Measurements from ENCODE around the gene HBP1.
"Not testable (repeated sequence)": the region's sequence is repeated elsewhere in the genome, so short reads cannot be mapped to it uniquely, and the experiment has no call there.

The HBP1 gene, protein sequence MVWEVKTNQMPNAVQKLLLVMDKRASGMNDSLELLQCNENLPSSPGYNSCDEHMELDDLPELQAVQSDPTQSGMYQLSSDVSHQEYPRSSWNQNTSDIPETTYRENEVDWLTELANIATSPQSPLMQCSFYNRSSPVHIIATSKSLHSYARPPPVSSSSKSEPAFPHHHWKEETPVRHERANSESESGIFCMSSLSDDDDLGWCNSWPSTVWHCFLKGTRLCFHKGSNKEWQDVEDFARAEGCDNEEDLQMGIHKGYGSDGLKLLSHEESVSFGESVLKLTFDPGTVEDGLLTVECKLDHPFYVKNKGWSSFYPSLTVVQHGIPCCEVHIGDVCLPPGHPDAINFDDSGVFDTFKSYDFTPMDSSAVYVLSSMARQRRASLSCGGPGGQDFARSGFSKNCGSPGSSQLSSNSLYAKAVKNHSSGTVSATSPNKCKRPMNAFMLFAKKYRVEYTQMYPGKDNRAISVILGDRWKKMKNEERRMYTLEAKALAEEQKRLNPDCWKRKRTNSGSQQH

DNA sequence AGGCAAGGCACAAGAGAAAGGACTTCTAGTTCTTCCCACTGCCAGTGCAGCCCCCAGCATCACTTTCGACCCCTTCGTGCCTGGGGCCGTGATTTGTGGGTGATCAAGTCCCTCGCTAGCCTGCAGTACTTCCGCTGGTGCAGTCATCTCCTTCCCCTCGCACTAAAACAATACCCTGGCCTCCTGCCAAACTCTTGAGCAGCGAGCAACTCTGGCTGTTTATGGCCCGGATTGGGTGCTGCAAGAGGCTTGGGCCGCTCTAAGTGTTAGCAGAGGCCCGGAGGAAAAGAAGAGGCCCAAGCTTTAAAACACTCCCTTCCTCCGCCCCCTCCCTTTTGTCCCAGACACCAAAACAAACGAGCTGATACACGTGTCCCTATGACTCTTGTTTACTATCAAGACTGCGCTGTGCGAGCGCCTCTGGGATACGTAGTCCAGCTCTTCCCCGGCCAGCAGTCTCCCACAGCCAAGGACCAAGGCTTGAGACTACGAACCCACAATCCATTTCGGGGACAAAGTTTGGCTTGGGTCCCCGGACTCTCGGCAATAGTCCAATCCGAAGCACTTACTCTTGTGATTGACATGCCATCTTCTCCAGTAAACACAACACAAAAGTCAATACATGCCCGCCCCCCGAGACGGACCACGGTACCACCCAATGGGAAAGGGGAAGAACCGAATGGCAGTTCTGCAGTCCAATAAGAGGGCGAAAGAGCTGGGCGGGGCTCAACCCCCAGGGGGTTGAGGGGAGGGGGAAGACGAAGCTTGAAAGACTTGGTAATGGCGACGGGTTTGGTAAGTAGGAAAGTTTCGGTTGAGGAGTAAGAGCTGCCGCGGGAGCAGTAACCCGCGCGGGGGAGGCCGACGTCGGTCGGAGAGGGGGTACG, at the start of gene HBP1:
TSS of gene HBP1 (plus strand) at position 771 of the 887 bp plus-strand sequence. CDS start 10,891 bp downstream, outside the sequence.
- peak; percentile 97 for FAIRE-seq

DNA sequence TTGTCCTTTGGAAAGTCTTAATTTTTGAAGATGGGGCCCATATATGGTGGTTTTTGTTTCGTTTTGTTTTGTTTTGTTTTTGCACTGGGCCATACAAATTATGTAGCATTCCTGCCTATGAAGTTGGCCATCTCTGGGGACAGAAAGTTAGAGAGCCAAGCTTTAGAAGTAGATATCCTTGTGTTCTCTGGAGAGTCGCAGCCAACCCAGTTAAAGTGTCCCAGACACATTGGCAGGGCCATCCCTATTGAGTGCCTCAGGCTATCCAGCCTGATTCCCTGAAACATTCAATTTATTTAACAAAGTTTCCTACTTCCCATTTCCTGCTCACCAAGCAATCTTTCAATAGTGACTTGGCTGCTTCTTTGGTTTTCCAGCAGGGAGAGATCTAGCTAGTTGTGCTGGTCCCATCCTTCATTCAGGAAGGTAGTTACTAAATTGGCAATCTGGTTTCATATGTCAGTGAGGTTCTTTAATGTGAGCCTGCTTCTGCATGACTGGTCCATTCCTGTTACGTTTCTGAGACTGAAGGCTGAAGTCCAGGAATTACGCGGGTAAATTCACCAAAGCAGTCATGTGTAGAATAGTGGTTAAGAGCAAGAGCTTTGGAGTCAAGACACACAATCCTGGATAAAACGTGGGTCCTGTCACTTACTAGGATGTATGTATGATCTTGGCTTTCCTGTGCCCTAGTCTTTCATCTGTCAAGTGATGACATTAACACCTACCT, 49.3 kb upstream of the HBP1 start:
- no peak for FAIRE-seq

DNA sequence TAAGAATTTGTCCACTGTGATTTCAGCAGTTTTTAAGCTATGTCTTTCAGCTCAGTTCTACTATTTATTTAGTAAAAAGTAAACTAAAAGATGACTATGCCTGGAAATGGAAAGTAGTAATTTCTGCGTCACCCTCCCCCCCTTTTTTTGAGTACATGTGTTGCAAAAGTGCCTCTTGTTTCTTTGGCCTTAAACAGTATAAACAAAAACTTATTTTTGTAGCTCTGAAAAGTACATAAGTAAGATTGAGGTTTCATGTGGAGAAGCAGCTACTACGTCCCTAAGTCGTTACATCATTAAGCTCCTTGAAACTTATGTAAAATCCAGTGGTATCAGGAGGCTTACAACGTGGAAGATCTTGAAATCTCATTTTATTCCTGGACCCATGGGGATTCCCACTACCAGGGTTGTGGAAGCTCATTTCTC, 46.3 kb upstream of the HBP1 start:
- no peak for FAIRE-seq

DNA sequence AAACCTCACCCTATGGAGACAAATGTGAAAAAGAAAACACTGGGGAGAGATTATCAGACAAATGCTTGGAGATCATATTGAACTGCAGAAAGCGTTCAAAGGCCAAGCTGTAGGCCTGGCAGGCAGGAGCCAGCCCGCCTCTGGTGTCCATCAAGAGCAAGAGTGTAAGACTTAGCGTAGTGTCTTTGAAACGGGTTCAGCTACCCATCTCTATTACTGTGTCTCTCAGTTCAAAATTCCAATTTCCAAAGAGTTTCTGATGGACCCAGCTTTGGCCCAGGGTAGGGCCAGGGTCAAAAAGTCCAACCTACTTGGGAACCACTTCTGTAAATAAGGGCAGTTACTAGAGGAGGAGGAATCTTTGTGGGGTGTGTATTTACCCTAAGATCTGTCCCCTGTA, 45.4 kb upstream of the HBP1 start:
- no peak for FAIRE-seq

DNA sequence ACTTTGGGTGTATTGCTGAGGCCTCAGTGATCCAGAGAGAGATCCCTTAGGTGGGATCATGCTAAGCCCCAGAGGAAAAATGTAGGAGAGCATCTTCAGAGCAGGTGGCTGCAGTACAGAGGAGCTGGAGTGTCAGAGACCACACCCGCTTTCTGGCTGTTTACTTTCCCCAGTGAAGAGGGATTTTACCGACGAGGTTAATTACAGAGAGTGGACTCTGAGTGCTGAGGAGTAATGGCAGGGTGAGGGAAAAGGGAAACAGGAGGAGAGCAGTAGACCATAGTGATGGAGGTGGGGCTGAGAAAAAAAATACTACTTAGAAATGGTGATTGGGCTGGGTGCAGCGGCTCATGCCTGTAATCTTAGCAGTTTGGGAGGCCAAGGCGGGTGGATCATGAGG, 43.3 kb upstream of the HBP1 start:
- FAIRE-seq = no peak

DNA sequence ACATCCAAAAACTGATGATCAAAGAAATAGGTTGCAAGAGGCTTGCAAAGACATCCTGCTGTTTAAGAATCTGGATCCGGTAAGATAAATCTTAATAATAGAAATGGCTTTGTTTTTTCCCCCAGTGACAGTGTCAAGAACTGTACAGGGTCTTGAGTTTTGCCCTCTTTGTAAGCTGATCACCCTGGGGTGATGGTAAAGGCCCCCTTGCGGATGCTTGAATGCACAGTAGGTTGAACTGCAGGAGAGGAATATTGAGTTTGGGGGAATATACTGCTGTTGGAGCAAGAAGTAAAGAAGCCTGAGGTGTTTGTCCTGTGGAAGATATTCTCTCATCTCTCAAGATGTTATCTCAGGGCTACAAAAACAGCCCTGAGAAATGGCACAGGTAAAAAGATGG, 40.6 kb upstream of the HBP1 start:
- FAIRE-seq = no peak

DNA sequence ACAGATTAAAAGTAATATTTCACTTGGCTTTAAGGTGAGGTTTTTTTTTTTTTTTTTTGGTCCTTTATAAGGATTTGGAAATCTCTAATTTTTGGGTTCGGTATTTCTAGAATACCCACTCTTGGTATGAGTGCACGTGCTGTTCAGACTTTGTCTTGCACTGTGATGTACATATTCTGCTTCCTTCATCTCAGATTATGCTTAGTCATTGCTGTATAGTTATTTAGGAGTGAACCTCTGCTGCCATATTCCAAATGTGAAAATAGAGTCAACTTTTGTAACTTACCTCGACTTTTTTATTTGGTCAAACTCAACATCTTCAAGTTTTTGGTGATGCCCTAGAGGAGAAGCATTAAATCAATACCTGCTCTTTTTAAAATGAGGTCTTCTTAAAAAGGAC, 40.1 kb upstream of the HBP1 start:
- FAIRE-seq = no peak

DNA sequence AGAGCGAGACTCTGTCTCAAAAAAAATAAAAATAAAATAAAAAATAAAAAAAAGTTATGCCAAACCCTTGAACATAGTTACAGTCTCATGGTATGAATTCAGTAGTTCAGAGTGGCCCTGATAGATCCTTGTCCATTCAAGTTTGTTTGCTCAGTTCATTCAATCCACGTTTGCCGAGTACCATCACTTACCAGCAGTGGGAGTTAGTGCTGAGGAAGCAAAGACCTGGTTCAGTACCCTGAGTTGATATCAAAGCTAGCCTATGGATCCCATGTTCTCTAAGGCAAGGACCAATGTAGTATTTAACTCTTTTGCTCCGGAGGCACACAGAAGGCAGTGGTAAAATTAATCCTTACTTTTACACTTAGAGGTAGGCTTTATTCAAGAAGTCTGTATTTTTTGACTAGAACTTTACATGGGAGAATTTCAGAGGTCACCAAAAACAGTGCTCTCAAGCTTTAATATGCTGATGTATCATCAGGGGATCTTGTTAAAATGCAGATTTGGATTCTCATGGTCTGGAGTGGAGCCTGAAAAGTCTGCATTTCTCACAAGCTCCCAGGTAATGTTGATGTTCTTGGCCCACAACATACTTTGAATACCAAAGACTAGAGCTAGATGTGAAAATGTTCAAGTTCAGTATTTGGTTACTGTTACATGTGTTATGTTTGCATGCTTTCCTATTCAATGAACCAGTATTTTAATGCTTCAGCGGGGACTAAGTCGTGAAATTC, 38.1 kb upstream of the HBP1 start:
- FAIRE-seq = no peak

DNA sequence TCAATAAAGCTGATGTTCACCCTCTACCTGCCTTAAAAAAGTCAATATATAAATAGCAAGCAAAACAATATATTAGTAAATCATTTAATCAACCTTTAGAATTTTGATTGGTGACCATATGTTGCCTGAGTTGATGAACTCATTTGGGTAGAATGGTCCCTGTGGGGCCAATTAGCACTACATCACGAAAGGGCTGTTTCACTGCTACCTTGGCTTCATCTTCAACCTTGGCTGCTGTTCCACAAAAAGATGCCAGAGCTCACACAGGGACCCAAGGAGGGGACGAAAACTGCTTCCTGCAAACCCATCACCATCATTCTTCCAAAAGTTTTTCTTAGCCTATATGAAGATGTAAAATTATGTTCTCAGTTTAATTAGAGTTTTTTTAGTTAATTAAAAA, 35.4 kb upstream of the HBP1 start:
- FAIRE-seq = no peak

DNA sequence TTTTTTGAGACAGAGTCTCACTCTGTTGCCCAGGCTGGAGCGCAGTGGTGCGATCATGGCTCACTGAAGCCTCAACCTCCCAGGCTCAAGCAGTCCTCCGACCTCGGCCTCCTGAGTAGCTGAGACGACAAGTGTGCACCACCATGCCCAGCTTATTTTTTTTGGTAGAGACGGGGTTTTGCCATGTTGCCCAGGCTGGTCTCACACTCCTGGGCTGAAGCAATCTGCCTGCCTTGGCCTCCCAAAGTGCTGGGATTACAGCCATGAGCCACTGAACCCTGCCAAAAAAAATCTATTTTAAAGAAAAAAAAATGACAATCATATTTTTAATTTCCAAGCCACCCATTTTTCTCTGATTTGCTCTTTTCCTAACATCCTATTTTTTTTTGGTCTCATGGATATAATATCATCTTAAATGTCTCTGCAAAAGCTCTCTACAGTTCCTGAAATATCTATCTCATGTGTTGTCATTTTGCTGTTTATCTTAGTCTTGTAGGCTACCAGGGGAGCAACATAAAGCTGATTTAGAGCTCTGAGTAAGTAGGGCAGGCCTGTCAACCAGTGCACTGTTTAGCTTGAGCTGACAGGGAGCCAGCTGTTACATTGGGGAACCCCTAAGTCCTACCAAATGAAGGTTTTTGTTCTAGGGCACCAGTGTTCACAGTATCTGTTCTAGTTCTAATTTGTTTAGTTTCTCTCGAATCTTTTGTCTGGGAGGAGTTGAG, 29.9 kb upstream of the HBP1 start:
- FAIRE-seq = no peak

DNA sequence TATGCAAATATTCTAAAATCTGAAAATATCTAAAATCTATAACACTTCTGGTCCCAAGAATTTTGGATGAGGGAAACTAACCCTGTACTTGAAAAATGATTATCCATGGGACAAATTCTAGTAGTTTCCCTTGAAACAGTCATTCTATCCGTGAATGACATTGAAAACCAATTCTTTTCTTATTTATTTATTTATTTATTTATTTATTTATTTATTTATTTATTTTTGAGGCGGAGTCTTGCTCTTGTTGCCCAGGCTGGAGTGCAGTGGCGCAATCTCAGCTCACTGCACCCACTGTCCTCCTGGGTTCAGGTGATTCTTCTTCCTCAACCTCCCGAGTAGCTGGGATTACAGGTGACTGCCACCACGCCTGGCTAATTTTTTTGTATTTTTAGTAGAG, 24.9 kb upstream of the HBP1 start:
- FAIRE-seq = not testable (repeated sequence)

DNA sequence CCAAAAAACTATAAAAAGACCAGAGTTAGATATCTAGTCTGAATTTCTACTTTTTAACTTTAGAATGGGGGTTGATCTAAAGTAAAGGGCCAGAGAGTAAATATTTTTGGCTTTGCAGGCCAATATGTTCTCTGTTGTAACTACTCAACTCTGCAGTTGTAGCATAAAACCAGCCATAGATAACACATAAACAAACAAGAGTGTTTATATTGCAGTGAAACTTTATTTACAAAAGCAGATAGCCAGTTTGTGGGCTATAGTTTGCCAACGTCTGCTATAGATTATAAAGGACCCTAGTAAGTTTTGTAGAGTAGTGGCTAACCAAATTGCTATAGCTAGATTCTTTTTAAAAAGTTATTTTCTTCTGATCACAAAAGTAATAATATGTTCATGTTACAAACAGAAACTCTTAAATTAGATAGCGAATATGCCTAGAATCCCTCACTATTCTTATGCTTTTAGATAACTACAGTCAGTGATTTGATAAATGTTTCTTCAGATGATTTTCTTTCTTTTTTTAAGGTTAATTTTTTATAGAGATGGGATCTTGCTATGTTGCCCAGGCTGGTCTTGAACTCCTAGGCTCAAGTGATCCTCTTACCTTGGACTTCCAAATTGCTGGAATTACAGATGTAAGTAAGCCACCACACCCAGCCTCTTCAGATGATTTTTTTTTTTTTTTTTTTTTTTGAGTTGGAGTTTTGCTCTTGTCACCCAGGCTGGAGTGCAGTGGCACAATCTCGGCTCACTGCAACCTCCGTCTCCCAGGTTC, 23.6 kb upstream of the HBP1 start:
- no peak for FAIRE-seq

DNA sequence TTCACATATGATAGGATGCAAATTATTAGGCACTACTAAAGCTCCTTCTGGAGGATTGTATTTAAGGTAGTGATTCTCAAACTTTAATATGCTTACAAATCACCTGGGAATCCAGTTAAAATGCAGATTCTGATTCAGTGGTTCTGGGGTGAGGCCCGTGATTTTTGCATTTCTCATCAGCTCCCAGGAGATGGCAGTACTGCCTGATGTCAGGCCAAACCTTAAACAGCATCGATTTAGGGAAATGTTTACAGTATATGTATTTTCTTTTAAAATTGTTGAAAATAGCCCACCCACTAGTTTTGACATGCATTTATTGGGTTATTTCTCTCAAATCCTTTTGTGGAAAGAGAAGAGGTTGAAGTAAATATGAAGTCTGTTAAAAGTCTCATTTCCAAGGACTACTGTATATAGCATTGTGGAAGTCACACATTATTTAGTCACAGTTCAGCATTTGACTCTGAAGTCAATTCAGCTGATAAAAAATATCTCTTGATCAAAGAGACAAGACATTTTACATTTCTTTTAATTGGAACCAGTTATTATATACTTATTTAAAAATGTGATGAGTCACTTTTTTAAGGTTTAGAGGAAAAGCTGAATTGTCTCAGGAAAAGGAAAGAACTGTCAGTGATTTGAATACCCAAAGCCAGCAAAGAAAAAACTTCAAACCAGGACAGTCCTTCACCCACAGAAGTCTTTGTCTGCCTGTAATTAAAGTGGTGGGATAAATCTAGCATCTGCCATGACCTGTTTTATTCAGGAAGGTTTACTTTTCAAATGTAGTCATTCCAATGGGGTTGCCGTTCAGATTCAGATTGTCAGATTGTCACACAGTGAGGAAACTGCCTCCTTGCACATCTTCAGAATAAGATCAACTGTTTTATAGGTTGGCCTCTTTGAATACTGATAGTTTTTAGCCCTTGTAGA, 21.1 kb upstream of the HBP1 start:
- peak; percentile 73 for FAIRE-seq

DNA sequence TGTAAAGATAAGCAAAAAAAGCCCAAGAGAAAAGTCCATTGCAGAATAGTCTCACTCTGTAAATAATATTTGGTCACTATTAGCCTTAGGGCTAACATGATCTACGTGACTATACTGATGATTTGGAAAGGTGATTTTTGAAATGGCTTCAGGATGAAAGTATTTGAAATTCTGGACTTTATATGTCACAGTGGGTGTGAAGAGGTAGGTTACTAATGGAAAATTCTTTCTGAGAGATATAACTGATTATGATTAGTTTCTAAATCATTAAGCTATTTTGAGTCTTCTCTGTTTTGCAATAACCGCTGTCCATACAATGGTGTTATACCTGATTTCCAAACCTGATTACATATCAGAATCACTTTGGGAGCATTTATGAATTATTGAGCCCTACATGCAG, 20.1 kb upstream of the HBP1 start:
- no peak for FAIRE-seq

DNA sequence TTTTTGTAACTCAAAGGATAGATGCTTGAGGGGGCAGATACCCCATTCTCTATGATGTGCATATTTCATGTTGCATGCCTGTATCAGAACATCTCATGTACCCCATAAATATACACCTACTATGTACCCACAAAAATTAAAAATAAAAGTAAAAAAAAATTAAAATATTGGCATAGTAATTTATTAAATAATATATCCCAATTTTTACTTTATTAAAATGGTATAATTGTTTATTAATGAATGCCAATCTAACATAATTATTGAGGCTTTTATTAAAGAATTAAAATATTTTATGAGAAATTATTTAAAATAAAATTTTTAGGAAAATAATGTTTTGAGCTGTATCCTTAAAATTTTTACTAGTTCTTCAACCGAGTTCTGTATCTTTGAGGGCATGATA, 18.9 kb upstream of the HBP1 start:
- peak; percentile 81 for FAIRE-seq

DNA sequence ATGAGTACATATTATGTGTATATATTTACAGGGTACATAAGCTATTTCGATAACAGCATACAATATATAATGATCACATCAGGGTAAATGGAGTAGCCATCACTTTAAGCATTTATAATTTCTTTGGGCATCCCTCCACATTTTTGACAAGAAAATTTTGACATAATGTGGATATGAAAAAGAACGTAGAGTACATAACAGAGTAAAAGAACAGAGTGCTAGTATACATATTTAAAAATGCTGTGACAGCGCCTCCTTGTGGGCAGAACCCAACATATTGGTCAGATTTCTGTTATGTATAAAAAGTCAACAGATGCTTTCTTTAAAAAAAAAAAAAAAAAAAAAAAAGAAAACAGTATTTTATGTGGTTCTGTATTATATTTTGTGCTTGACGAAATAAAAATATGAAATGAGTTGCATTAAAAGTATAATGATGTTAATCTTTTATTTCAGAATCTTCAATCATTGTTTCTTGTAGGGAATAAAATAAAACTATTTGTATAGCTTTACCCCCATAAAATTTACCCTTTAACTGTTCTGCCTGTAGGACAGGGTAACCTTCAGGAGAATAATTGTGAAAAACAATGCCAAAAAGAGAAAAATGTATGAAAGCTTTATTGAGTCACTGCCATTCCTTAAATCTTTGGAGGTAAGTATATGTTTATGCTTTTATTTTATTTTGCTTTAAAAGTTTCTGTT, 18.3 kb upstream of the HBP1 start:
- FAIRE-seq = peak; percentile 87

DNA sequence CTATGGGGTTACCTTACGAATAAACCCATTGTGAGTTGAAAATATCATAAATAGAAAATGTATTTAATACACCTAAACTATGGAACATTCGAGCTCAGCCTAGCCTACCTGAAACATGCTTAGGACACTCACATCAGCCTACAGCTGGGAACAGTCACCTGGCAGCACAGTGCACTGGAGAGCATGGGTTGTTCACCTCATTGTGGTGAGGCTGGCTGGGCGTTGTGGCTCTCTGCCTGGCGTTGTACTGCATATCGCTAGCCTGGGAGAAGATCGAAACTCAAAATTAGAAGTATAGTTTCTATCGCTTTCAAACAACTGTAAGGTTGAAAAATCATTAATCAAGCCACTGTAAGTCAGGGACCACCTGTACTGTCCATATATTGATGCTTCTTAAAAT, 17.3 kb upstream of the HBP1 start:
- no peak for FAIRE-seq

DNA sequence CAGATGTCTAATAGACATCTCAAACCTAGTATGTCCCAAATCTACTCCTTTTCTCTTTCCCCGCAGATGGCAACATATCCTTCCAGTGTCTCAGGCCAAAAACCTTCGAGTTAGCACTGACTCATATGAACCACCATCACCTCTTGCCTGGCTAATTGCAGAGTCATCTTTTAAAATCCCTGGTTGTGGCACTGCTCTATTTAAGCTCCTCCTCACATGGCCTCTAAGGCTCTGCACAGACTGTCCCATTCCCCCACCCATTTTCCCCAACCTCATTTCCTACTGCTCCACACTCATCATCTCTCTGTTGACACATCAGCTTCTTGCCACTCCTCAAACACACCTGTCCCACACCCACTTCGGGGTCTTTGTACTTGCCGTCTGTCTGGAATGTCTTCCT, 16.8 kb upstream of the HBP1 start:
- FAIRE-seq = no peak

DNA sequence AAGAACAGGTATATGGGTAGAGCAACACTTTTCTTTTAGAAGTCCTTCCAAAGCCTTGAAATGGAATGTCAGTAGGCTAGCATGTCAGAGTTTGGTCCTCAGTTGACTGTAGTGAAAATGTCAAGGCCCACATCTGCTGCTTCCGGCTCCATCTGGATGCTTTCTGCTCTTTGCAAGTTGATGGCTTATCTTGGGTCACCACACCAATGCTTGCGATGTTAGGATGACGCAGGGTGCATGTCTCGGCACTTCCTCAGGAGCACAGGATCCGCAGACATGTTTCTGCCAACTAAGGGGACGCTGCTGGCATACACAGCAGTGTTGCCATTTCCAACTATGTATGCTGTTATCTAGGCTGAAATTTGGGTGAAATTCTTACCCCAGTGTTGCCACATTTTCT, 14.0 kb upstream of the HBP1 start:
- FAIRE-seq = no peak
